ENCODE results near the gene TPT1. TPM values are rescaled to one million over a fixed set of nuclear protein-coding genes. Genes with fewer than 3 reads are reported as not detected.
"Not testable (repeated sequence)": the region's sequence is repeated elsewhere in the genome, so short reads cannot be mapped to it uniquely, and the experiment has no call there.

The TPT1 gene
- total RNA-seq, 1 donor: 2,232 TPM

- no peaks in the 10 kb centered on the region for H4K20me1 ChIP-seq (ENCODE audit: insufficient read depth, low read length)
- no peaks in the 10 kb centered on the region for H3K27me3 ChIP-seq (ENCODE audit: insufficient read depth, low read length)
- H3K4me1 ChIP-seq (ENCODE audit: insufficient read depth, low read length): no peaks in the 10 kb centered on the region
- H3K36me3 ChIP-seq (ENCODE audit: insufficient read depth, low read length): peaks cover 20% of the 10 kb centered on the region
- DNase-seq (ENCODE audit: insufficient read length, low spot score, missing footprints): no peak
- TF ChIP-seq, protein P1, sequence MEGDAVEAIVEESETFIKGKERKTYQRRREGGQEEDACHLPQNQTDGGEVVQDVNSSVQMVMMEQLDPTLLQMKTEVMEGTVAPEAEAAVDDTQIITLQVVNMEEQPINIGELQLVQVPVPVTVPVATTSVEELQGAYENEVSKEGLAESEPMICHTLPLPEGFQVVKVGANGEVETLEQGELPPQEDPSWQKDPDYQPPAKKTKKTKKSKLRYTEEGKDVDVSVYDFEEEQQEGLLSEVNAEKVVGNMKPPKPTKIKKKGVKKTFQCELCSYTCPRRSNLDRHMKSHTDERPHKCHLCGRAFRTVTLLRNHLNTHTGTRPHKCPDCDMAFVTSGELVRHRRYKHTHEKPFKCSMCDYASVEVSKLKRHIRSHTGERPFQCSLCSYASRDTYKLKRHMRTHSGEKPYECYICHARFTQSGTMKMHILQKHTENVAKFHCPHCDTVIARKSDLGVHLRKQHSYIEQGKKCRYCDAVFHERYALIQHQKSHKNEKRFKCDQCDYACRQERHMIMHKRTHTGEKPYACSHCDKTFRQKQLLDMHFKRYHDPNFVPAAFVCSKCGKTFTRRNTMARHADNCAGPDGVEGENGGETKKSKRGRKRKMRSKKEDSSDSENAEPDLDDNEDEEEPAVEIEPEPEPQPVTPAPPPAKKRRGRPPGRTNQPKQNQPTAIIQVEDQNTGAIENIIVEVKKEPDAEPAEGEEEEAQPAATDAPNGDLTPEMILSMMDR (IDR thresholded peaks at IDR 0.05; ENCODE audit: extremely low read depth, low read depth, low read length): no peak
- H3K79me2 ChIP-seq (ENCODE audit: insufficient read depth, low read length): no peaks in the 10 kb centered on the region
- no peak overlapping the region for H2AFZ ChIP-seq (ENCODE audit: low read length)
- H3K4me2 ChIP-seq (ENCODE audit: insufficient read depth, low read length): no peak overlapping the region
- H3K9me3 ChIP-seq (ENCODE audit: low read depth, low read length): no peaks in the 10 kb centered on the region
- H3K4me3 ChIP-seq (ENCODE audit: insufficient read depth, low read length): no peak overlapping the region
- H3K27ac ChIP-seq (ENCODE audit: low read depth, low read length): no peak overlapping the region
Measured at GRCh38 chr13:45385907-45386553, 45.0 kb upstream of the TPT1 start.

DNA sequence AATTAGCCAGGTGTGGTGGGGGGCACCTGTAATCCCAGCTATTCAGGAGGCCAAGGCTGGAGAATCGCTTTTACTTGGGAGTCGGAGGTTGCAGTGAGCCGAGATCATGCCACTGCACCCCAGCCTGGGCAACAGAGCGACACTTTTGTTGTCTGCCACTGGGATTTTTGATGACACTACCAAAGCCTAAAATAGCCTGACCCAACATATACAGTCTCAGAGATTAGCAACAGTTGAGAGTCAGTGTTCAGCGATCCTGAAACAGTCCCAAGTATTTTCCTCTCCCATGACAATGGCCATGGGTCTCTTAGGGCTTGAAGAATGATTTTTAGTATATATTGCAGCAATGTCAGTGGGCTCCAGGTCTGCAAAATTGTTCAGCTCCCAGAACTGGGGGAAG, 44.3 kb upstream of the TPT1 start:
- H3K4me3 ChIP-seq (ENCODE audit: insufficient read depth, low read length): no peak overlapping the region
- H3K9me3 ChIP-seq (ENCODE audit: low read depth, low read length): no peaks in the 10 kb centered on the region
- no peak overlapping the region for H3K27ac ChIP-seq (ENCODE audit: low read depth, low read length)
- no peaks in the 10 kb centered on the region for H3K79me2 ChIP-seq (ENCODE audit: insufficient read depth, low read length)
- H3K4me1 ChIP-seq (ENCODE audit: insufficient read depth, low read length): no peaks in the 10 kb centered on the region
- H2AFZ ChIP-seq (ENCODE audit: low read length): no peak overlapping the region
- H3K36me3 ChIP-seq (ENCODE audit: insufficient read depth, low read length): peaks cover 18% of the 10 kb centered on the region
- TF ChIP-seq, protein P1 (IDR thresholded peaks at IDR 0.05; ENCODE audit: extremely low read depth, low read depth, low read length): no peak
- no peaks in the 10 kb centered on the region for H4K20me1 ChIP-seq (ENCODE audit: insufficient read depth, low read length)
- no peaks in the 10 kb centered on the region for H3K27me3 ChIP-seq (ENCODE audit: insufficient read depth, low read length)
- no peak overlapping the region for H3K4me2 ChIP-seq (ENCODE audit: insufficient read depth, low read length)
- no peak for DNase-seq (ENCODE audit: insufficient read length, low spot score, missing footprints)

DNA sequence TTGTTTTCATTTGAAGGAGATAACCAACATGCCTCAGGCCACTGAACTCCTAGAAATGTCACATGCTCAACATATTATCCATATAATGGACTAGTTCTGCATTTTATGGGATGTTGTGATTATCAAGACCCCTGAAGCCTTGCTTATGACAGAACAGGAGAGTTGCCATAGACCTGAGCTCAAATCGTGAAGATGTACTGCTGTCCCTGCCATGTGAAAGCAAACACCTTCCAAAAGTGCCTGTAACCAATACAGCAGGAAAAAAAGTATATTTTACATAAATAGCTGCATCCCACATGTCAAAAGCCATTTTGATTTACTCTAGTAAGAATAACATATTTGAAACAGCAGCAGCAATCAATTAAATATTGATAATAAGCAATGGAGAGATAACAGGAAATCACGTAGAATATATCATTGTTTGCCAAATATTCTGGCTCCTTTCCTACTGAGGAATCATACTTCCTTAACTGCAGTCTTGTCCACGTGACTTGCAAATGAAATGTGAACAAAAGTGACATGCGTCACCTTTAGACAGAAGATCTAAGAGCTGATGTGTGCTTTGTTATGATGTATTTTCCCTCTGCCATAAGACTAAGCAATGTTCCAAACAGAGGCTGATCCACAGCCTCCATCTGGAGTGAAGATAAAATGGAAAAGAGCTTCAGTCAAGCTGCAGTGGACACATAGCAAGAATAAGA, 43.6 kb upstream of the TPT1 start:
- Histone ChIP-seq H2AFZ (ENCODE audit: low read length) (no peak overlapping the region), H4K20me1 (ENCODE audit: insufficient read depth, low read length) (no peaks in the 10 kb centered on the region), H3K36me3 (ENCODE audit: insufficient read depth, low read length) (peaks cover 18% of the 10 kb centered on the region), H3K4me3 (ENCODE audit: insufficient read depth, low read length) (no peak overlapping the region), H3K4me2 (ENCODE audit: insufficient read depth, low read length) (no peak overlapping the region), H3K79me2 (ENCODE audit: insufficient read depth, low read length) (no peaks in the 10 kb centered on the region), H3K9me3 (ENCODE audit: low read depth, low read length) (no peaks in the 10 kb centered on the region), H3K27me3 (ENCODE audit: insufficient read depth, low read length) (no peaks in the 10 kb centered on the region), H3K4me1 (ENCODE audit: insufficient read depth, low read length) (no peaks in the 10 kb centered on the region), H3K27ac (ENCODE audit: low read depth, low read length) (no peak overlapping the region)
- DNase-seq (ENCODE audit: insufficient read length, low spot score, missing footprints): no peak
- TF ChIP-seq, protein P1 (IDR thresholded peaks at IDR 0.05; ENCODE audit: extremely low read depth, low read depth, low read length): no peak

DNA sequence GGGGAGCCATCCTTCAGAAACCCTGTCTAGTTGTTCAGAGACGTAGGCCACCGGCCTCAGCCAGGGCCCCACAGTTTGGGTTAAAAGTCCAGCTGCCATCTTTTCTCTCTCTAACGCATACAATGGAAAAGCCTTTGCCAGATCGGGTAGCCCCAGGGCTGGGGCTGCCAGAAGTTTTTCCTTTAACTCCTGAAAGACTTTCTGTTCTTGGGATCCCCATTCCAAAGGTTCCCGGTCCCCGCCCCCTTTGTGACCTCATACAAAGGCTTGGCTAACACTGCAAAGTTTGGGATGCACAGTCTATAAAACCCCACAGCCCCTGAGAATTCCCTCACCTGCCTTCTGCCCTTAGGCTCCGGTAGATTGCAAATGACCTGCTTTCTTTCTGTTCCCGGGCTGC, 41.8 kb upstream of the TPT1 start:
- not testable (repeated sequence) for H2AFZ ChIP-seq (ENCODE audit: low read length); H3K9me3 ChIP-seq (ENCODE audit: low read depth, low read length); H3K27ac ChIP-seq (ENCODE audit: low read depth, low read length); DNase-seq (ENCODE audit: insufficient read length, low spot score, missing footprints); H3K79me2 ChIP-seq (ENCODE audit: insufficient read depth, low read length); H3K27me3 ChIP-seq (ENCODE audit: insufficient read depth, low read length); H3K4me1 ChIP-seq (ENCODE audit: insufficient read depth, low read length); H4K20me1 ChIP-seq (ENCODE audit: insufficient read depth, low read length); H3K4me2 ChIP-seq (ENCODE audit: insufficient read depth, low read length); H3K4me3 ChIP-seq (ENCODE audit: insufficient read depth, low read length)
- H3K36me3 ChIP-seq (ENCODE audit: insufficient read depth, low read length): peaks cover 18% of the 10 kb centered on the region

Measured in osteoblast (primary cell).